Amniotic stem cell (primary cell): ENCODE results near the gene SATB1.
"Not testable (repeated sequence)": the region's sequence is repeated elsewhere in the genome, so short reads cannot be mapped to it uniquely, and the experiment has no call there.

Source experiments
- DNase-seq: peaks from one replicate; lab custom pipeline; 2025; lab: John Stamatoyannopoulos, UW

The SATB1 gene

GRCh38 chr3:18424729-18425640 is at the start of gene SATB1:
Gene SATB1, minus strand, starts transcription at chr3:18425339. Its CDS starts 4,372 bp downstream, at chr3:18420967.
- DNase-seq = no peak

- DNase-seq = no peak
Observed at GRCh38 chr3:18474202-18474601, 49.1 kb upstream of the SATB1 start.

GRCh38 chr3:18469775-18470174 is 44.6 kb upstream of the SATB1 start:
- no peak for DNase-seq

GRCh38 chr3:18466136-18466535 is 41.0 kb upstream of the SATB1 start:
- DNase-seq = no peak

- no peak for DNase-seq
Observed at GRCh38 chr3:18454766-18455165, 29.6 kb upstream of the SATB1 start.

- not testable (repeated sequence) for DNase-seq
Observed at GRCh38 chr3:18449618-18450017, 24.5 kb upstream of the SATB1 start.

- DNase-seq = no peak
Observed at GRCh38 chr3:18447720-18448119, 22.6 kb upstream of the SATB1 start.

- no peak for DNase-seq
Observed at GRCh38 chr3:18446149-18446825, 21.1 kb upstream of the SATB1 start.

GRCh38 chr3:18445401-18446148 is 20.4 kb upstream of the SATB1 start:
- no peak for DNase-seq

GRCh38 chr3:18444595-18445400 is 19.7 kb upstream of the SATB1 start:
- DNase-seq = no peak

GRCh38 chr3:18443665-18444594 is 18.8 kb upstream of the SATB1 start:
- no peak for DNase-seq

- no peak for DNase-seq
Observed at GRCh38 chr3:18442756-18443664, 17.9 kb upstream of the SATB1 start.

- DNase-seq = no peak
Observed at GRCh38 chr3:18441551-18441950, 16.4 kb upstream of the SATB1 start.

- no peak for DNase-seq
Observed at GRCh38 chr3:18440066-18440722, 15.1 kb upstream of the SATB1 start.

- DNase-seq = no peak
Observed at GRCh38 chr3:18439281-18439680, 14.1 kb upstream of the SATB1 start.

GRCh38 chr3:18438586-18438985 is 13.4 kb upstream of the SATB1 start:
- no peak for DNase-seq

- no peak for DNase-seq
Observed at GRCh38 chr3:18436213-18436612, 11.1 kb upstream of the SATB1 start.

- no peak for DNase-seq
Observed at GRCh38 chr3:18434711-18435110, 9.6 kb upstream of the SATB1 start.

GRCh38 chr3:18432752-18433151 is 7.6 kb upstream of the SATB1 start:
- DNase-seq = no peak
